Smooth muscle cell (in vitro differentiated cells): ENCODE results near the gene INSYN2B. TPM values are rescaled to one million over a fixed set of nuclear protein-coding genes. Genes with fewer than 3 reads are reported as not detected.
"Not testable (repeated sequence)": the region's sequence is repeated elsewhere in the genome, so short reads cannot be mapped to it uniquely, and the experiment has no call there.

Experiments used
- DNase-seq: peaks from one replicate; lab custom pipeline; 2025; ENCODE audit not compliant: unreplicated experiment; lab: John Stamatoyannopoulos, UW
- H2AFZ ChIP-seq: fragments of 200-600 bp; sonication (generic); 2 replicates; pipeline ENCODE4 v1.6.0; 2016; ENCODE audit warnings: antibody characterized with exemption, low read depth, mild to moderate bottlenecking
- H3F3A ChIP-seq: fragments of 200-600 bp; sonication (generic); 2 replicates; pipeline ENCODE4 v1.6.0; 2017; ENCODE audit warnings: antibody characterized with exemption, low read depth
- H3K27ac ChIP-seq: fragments of 200-600 bp; sonication (generic); 2 replicates; pipeline ENCODE4 v1.5.1; 2016; ENCODE audit warnings: low read depth, mild to moderate bottlenecking
- H3K27me3 ChIP-seq: fragments of 200-600 bp; sonication (generic); 2 replicates; pipeline ENCODE4 v1.6.1; 2016; ENCODE audit warnings: low read depth, mild to moderate bottlenecking
- H3K36me3 ChIP-seq: fragments of 200-600 bp; sonication (generic); 2 replicates; pipeline ENCODE4 v1.5.1; 2016; ENCODE audit warnings: low read depth
- H3K4me1 ChIP-seq: fragments of 200-600 bp; sonication (generic); 2 replicates; pipeline ENCODE4 v1.5.1; 2016; ENCODE audit warnings: low read depth
- H3K4me2 ChIP-seq: fragments of 200-600 bp; sonication (generic); 2 replicates; pipeline ENCODE4 v1.6.0; 2016; ENCODE audit warnings: mild to moderate bottlenecking
- H3K4me3 ChIP-seq: fragments of 200-600 bp; sonication (generic); 2 replicates; pipeline ENCODE4 v1.5.1; 2016; ENCODE audit warnings: mild to moderate bottlenecking
- H3K79me2 ChIP-seq: fragments of 200-600 bp; sonication (generic); 2 replicates; pipeline ENCODE4 v1.6.0; 2016; ENCODE audit warnings: low read depth, mild to moderate bottlenecking
- H3K9ac ChIP-seq: fragments of 200-600 bp; sonication (generic); 2 replicates; pipeline ENCODE4 v1.6.0; 2016; ENCODE audit warnings: low read depth
- H3K9me3 ChIP-seq: fragments of 200-600 bp; sonication (generic); replicated peaks from 2 replicates; pipeline ENCODE4 v1.5.1; 2016; ENCODE audit warnings: low read depth
- H4K20me1 ChIP-seq: fragments of 200-600 bp; sonication (generic); 2 replicates; pipeline ENCODE4 v1.6.0; 2016; ENCODE audit warnings: low read depth
- WGBS: methylation state at CpG from one replicate; pipeline ENCODE4 v1.1.7; 2016; ENCODE audit warnings: low lambda C conversion rate; 5-methylcytosine and 5-hydroxymethylcytosine counted together
- polyA plus RNA-seq: library from polyadenylated mRNA; unstranded; fragments of >200 nt; fragmentation: Nextera tagmentation; extraction: Ambion mirVana; gene quantifications from 2 replicates; pipeline ENCODE4 v1.2.1, GENCODE V29; 2016
- total RNA-seq: library from RNA; depleted of rRNA; stranded (reverse); fragments of >200 nt; gene quantifications from 2 replicates; pipeline ENCODE4 v1.2.3, GENCODE V29; 2014
- TF ChIP-seq, protein P1 (sequence below): fragments of 200-600 bp; sonication (generic); IDR thresholded peaks from 2 replicates; pipeline ENCODE4 v1.5.1; 2017; ENCODE audit warnings: borderline replicate concordance, mild to moderate bottlenecking, antibody characterized with exemption; ENCODE audit not compliant: insufficient read depth, poor library complexity, severe bottlenecking

INSYN2B gene
- total and polyA plus RNA-seq, 2 experiments from 2014 or later = 2.7 to 13.8 TPM

GRCh38 chr5:169956126-169956525 is 24.2 kb downstream of the INSYN2B start:
- H2AFZ ChIP-seq = no peak overlapping the region
- H3K9me3 ChIP-seq = no peaks in the 10 kb centered on the region
- no peaks in the 10 kb centered on the region for H3K36me3 ChIP-seq
- peaks cover 11% of the 10 kb centered on the region for H4K20me1 ChIP-seq
- no peaks in the 10 kb centered on the region for H3K4me1 ChIP-seq
- DNase-seq = no peak
- H3K4me3 ChIP-seq = no peak overlapping the region
- H3K4me2 ChIP-seq = no peak overlapping the region
- TF ChIP-seq, protein P1, sequence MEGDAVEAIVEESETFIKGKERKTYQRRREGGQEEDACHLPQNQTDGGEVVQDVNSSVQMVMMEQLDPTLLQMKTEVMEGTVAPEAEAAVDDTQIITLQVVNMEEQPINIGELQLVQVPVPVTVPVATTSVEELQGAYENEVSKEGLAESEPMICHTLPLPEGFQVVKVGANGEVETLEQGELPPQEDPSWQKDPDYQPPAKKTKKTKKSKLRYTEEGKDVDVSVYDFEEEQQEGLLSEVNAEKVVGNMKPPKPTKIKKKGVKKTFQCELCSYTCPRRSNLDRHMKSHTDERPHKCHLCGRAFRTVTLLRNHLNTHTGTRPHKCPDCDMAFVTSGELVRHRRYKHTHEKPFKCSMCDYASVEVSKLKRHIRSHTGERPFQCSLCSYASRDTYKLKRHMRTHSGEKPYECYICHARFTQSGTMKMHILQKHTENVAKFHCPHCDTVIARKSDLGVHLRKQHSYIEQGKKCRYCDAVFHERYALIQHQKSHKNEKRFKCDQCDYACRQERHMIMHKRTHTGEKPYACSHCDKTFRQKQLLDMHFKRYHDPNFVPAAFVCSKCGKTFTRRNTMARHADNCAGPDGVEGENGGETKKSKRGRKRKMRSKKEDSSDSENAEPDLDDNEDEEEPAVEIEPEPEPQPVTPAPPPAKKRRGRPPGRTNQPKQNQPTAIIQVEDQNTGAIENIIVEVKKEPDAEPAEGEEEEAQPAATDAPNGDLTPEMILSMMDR = no peak
- H3K79me2 ChIP-seq = no peaks in the 10 kb centered on the region
- 84% methylated on average over 3 of the region's 3 CpGs for WGBS
- no peaks in the 10 kb centered on the region for H3F3A ChIP-seq
- H3K27ac ChIP-seq = no peak overlapping the region
- H3K9ac ChIP-seq = no peak overlapping the region
- peaks cover 21% of the 10 kb centered on the region for H3K27me3 ChIP-seq

DNA sequence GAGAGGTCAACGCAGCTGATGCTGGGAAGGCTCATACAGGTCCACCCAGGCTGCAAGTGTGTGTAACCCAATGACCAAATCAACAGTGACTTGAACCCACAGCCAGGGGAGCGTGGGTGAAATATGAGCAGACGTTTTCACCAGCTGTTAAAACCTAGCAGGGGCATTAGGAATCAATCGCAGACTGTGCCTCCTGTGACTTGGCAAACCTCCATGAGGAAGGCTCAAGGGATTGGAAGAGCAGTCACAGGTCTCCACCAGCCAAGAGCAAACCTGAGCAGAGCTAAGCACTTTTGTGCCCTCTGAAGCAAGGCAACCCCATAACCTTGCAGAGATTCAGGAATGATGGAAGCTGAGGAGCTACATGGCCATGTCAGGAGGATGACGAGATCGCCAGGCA is 25.5 kb downstream of the INSYN2B start:
- Histone ChIP-seq H3K4me1 (no peaks in the 10 kb centered on the region), H3K9ac (no peak overlapping the region), H3K9me3 (no peaks in the 10 kb centered on the region), H2AFZ (no peak overlapping the region), H3K4me2 (no peak overlapping the region), H3K4me3 (no peak overlapping the region), H3F3A (no peaks in the 10 kb centered on the region), H3K27ac (no peak overlapping the region), H3K36me3 (no peaks in the 10 kb centered on the region), H3K27me3 (peaks cover 15% of the 10 kb centered on the region), H4K20me1 (peaks cover 11% of the 10 kb centered on the region), H3K79me2 (no peaks in the 10 kb centered on the region)
- TF ChIP-seq, protein P1 = no peak
- DNase-seq = no peak
- 91% methylated on average over 6 of the region's 6 CpGs for WGBS

DNA sequence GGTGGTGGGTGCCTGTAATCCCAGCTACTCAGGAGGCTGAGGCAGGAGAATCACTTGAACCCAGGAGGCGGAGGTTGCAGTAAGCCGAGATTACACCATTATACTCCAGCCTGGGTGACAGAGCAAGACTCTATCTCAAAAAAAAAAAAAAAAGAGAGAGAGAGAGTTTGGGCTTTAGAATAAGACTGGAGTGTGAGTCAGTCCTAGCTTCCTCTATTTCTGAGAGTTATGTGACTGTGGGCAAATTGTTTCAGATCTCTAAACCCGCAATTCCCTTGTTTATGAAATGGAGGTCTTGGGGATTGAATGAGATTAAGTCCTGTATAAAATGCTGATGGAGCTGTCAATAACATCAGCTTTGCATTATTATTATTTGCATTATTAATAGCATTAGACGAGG is 27.1 kb downstream of the INSYN2B start:
- not testable (repeated sequence) for H3K27me3 ChIP-seq, H3K79me2 ChIP-seq, H3K36me3 ChIP-seq, H3K4me2 ChIP-seq, DNase-seq, H2AFZ ChIP-seq, H3K9ac ChIP-seq, H3K27ac ChIP-seq, H3K4me3 ChIP-seq, H3K9me3 ChIP-seq, H3K4me1 ChIP-seq, H3F3A ChIP-seq
- H4K20me1 ChIP-seq = peaks cover 11% of the 10 kb centered on the region
- 37% methylated on average over 4 of the region's 4 CpGs for WGBS

DNA sequence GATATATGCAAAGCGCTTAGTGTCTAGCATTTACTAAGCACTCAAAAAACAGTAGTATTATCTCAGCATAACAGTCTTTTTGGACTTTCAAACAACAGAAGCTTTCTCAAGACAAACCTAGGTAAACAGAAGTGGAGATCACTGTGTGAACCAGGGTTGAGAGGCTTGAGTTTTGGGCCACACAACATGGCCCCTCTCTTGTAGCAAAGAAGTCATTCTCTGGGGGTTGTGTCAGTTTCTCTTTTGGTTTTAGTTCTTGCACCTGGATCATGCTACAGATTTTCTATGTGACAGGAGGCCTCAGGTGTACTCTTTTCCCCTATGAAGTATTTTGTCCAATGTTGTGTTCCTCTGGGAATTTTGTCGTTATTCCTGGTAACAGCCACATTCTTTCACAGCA is 30.0 kb downstream of the INSYN2B start:
- Histone ChIP-seq H3K27me3 (no peaks in the 10 kb centered on the region), H3K4me1 (peaks cover 8% of the 10 kb centered on the region), H4K20me1 (peaks cover 11% of the 10 kb centered on the region), H3K9me3 (no peaks in the 10 kb centered on the region), H3K9ac (no peak overlapping the region), H3K36me3 (no peaks in the 10 kb centered on the region), H3K4me3 (no peak overlapping the region), H3F3A (no peaks in the 10 kb centered on the region), H3K79me2 (no peaks in the 10 kb centered on the region), H3K27ac (no peak overlapping the region), H3K4me2 (no peak overlapping the region), H2AFZ (no peak overlapping the region)
- DNase-seq = no peak
- 87% methylated on average over 2 of the region's 2 CpGs for WGBS
- TF ChIP-seq, protein P1 = no peak
